Aorta (tissue), 5 donors: ENCODE measurements around the gene PGA5. TPM values are rescaled to one million over a fixed set of nuclear protein-coding genes. Genes with fewer than 3 reads are reported as not detected.

Experiments
- ATAC-seq: fragments of 200-7000 bp; cut with Tn5 transposase; one replicate; pipeline ENCODE4 v1.9.1; 2022; ENCODE audit warnings: moderate library complexity; ENCODE audit not compliant: low FRiP score
- DNase-seq, 2 donors: peaks; one replicate each; pipeline ENCODE4 v3.0.0-alpha.2; 2020
- H3K27ac ChIP-seq, 2 donors: one replicate each; pipeline ENCODE4 v1.5.1; 2013; ENCODE audit warnings: low read length in 2 of 2, mild to moderate bottlenecking in 2 of 2, moderate library complexity in 2 of 2, control low read depth in 1 of 2, inconsistent platforms in 1 of 2, low read depth in 1 of 2
- H3K27me3 ChIP-seq, 2 donors: one replicate each; pipeline ENCODE4 v1.6.1; 2013; ENCODE audit warnings: control low read depth in 1 of 2, low read length in 1 of 2, mild to moderate bottlenecking in 1 of 2, moderate library complexity in 1 of 2; ENCODE audit not compliant: insufficient read depth in 2 of 2, control insufficient read depth in 1 of 2
- H3K36me3 ChIP-seq, 2 donors: one replicate each; pipeline ENCODE4 v1.6.1; 2013; ENCODE audit warnings: control low read depth in 1 of 2, low read length in 1 of 2, mild to moderate bottlenecking in 1 of 2; ENCODE audit not compliant: insufficient read depth in 2 of 2, control insufficient read depth in 1 of 2
- H3K4me1 ChIP-seq, 2 donors: one replicate each; pipeline ENCODE4 v1.6.1; 2013; ENCODE audit warnings: low read length in 2 of 2, control low read depth in 1 of 2, mild to moderate bottlenecking in 1 of 2, moderate library complexity in 1 of 2; ENCODE audit not compliant: insufficient read depth in 2 of 2, control insufficient read depth in 1 of 2
- H3K4me3 ChIP-seq, 2 donors: one replicate each; pipeline ENCODE4 v1.5.1; 2013; ENCODE audit warnings: low read length in 2 of 2, control low read depth in 1 of 2, mild to moderate bottlenecking in 1 of 2
- H3K9me3 ChIP-seq: one replicate; pipeline ENCODE4 v1.6.1; 2013; ENCODE audit warnings: mild to moderate bottlenecking, low read length; ENCODE audit not compliant: control insufficient read depth
- WGBS, 2 donors: extraction: QIAGEN DNeasy Blood & Tissue Kit; methylation state at CpG; one replicate each; pipeline ENCODE4 v1.1.7; 2013; 5-methylcytosine and 5-hydroxymethylcytosine counted together
- intact Hi-C, 2 donors: fragments of 100-400 bp; cut with DNase I; formaldehyde crosslinking; loops; one replicate each; pipeline versions ENCODE4 v1.14.2 to v1.15.0; 2022
- polyA plus RNA-seq, 2 donors: library from polyadenylated mRNA; stranded (reverse); fragments of 200-250 nt; gene quantifications; one replicate each; pipeline ENCODE4 v1.2.3, GENCODE V29; 2013
- total RNA-seq, 2 donors: library from RNA; stranded (reverse); fragmentation: NEBNext Ultra II Directional; extraction: Animal tissue kit (Norgen Biotek cat#: 25700); gene quantifications; one replicate each; pipeline ENCODE4 v1.2.1, GENCODE V29; 2021
- donor health status: healthy with polysubstance abuse.
- donor health status: Bipolar disorder and iron deficiency.
- donor health status: DM: no; HTN: no; CAD: no.
- donor health status: DM: no; HTN: no; CAD: no.
- donor health status: DM: yes; HTN: yes; CAD: no.

The PGA5 gene
- total and polyA plus RNA-seq, 4 donors = 0.10 to 1.0 TPM; not detected in 2

- DNase-seq = no peak
- WGBS, 2 donors = 90% methylated on average over 12 of the region's 12 CpGs
- Histone ChIP-seq H3K9me3 (no peaks in the 10 kb centered on the region), H3K27ac (no peak overlapping the region), H3K4me3 (no peak overlapping the region), H3K4me1 (no peaks in the 10 kb centered on the region), H3K27me3 (no peaks in the 10 kb centered on the region), H3K36me3 (no peaks in the 10 kb centered on the region)
- intact Hi-C loops = no loop called here
- no peak for ATAC-seq
These were observed 39.1 kb downstream of the PGA5 start for GRCh38 chr11:61279934-61280659.

DNA sequence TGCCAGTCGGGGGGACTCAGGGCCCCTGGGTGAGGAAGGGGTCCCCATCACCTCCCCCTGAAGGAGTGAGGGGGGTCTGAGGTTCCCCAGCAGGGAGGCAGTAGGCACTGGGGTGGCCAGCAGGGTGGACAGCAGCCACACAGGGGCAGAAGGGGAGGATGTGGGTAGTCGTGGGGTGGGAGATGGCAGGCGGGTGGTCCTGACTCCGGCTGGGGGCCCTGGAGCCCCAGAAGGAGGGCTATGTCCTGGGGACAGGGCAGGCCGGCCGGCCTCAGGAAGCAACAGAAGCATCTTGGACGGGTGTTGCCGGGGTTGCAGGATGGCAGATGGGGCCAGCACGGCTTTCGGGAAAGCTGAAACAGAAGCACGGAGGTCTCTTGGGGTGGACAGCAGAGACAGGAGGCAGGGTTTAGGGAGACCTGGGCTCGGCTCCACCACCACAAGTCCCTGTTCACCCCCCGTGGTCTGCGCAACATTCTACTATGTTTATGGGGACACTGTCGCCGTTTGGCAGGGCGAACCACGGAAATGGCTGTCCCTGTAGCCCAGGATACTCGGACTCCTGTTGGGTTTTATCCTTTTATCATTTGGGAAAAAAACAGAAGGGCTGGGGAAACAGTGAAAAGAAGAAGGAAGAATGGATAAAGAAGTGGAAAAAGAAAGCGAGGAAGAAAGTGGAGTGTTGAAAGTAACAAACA lies 40.1 kb downstream of the PGA5 start:
- Histone ChIP-seq H3K4me1 (no peaks in the 10 kb centered on the region), H3K36me3 (no peaks in the 10 kb centered on the region), H3K4me3 (no peak overlapping the region), H3K27ac (no peak overlapping the region), H3K9me3 (no peaks in the 10 kb centered on the region), H3K27me3 (no peaks in the 10 kb centered on the region)
- DNase-seq (no peak), ATAC-seq (peak; percentile 5)
- intact Hi-C loops = no loop called here
- 91% methylated on average over 20 of the region's 20 CpGs for WGBS, 2 donors

GRCh38 chr11:61281581-61282250 lies 40.7 kb downstream of the PGA5 start:
- Histone ChIP-seq H3K36me3 (no peaks in the 10 kb centered on the region), H3K4me3 (no peak overlapping the region), H3K27me3 (no peaks in the 10 kb centered on the region), H3K27ac (no peak overlapping the region), H3K9me3 (no peaks in the 10 kb centered on the region), H3K4me1 (no peaks in the 10 kb centered on the region)
- peak; percentile 55 for ATAC-seq
- peak in 1 of 2 donors; percentile 84 for DNase-seq
- intact Hi-C loops = no loop called here
- WGBS, 2 donors = 45% methylated on average over 30 to 35 of the region's 35 CpGs

DNA sequence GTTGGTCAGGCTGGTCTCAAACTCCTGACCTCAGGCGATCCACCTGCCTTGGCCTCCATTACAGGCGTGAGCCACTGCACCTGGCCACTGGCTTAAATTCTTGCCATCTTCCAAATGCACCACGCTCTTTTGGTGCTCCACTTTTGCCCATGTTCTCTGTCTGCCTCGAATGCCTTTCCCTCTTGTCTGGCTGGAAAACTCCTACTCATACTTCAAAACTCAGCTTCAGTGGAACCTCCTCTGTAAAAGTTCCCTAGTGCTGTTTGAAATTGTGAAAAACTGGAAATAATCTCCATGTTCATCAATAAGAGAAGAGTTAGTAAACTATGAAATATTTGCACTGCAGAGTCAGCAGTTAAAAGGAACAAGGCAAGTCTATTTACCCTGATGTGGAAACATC lies 42.6 kb downstream of the PGA5 start:
- no peak for DNase-seq
- ATAC-seq = no peak
- no peaks in the 10 kb centered on the region for H3K9me3 ChIP-seq
- WGBS, 2 donors = 91 to 97% methylated on average over 4 of the region's 4 CpGs
- intact Hi-C loops = no loop called here
- no peaks in the 10 kb centered on the region for H3K4me1 ChIP-seq
- no peak overlapping the region for H3K27ac ChIP-seq
- no peaks in the 10 kb centered on the region for H3K36me3 ChIP-seq
- H3K4me3 ChIP-seq = no peak overlapping the region
- H3K27me3 ChIP-seq = no peaks in the 10 kb centered on the region

DNA sequence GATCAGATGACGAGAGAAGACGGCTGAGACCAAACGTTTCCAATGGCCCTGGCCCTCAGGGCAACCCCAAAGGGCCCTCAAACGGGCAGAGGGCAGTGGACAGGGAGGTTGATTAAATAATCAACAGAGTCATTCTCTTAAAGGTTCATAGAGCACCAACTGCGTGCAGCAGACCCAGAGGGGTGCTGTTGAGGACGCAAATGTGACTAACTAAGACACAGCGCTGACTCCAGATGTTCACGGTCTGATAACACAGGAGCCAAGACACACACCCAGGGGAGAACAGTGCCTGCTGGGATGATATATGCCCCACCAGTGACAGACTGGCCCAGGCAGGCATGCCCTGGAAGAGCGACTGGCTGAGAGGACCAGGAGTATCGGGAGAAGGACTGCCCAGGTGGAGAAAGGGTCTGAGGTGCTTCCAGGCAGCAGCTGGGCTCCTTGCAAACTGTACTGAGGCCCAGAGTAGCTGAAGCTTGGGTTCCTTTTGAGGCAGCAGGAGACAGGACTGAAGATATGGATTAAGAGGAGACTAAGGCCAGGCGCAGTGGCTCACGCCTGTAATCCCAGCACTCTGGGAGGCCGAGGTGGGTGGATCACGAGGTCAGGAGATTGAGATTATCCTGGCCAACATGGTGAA lies 46.5 kb downstream of the PGA5 start:
- H3K4me3 ChIP-seq = no peak overlapping the region
- no peaks in the 10 kb centered on the region for H3K4me1 ChIP-seq
- DNase-seq (no peak), ATAC-seq (no peak)
- intact Hi-C loops = no loop called here
- 86 to 89% methylated on average over 14 of the region's 14 CpGs for WGBS, 2 donors
- H3K27ac ChIP-seq = no peak overlapping the region
- H3K27me3 ChIP-seq = no peaks in the 10 kb centered on the region
- H3K36me3 ChIP-seq = no peaks in the 10 kb centered on the region
- no peaks in the 10 kb centered on the region for H3K9me3 ChIP-seq

GRCh38 chr11:61290905-61291690 lies 50.1 kb downstream of the PGA5 start:
- Histone ChIP-seq H3K4me1 (no peaks in the 10 kb centered on the region), H3K4me3 (no peak overlapping the region), H3K27ac (no peak overlapping the region), H3K27me3 (no peaks in the 10 kb centered on the region), H3K36me3 (no peaks in the 10 kb centered on the region), H3K9me3 (no peaks in the 10 kb centered on the region)
- intact Hi-C loops = no loop called here
- ATAC-seq (no peak), DNase-seq (no peak)
- 88 to 89% methylated on average over 12 of the region's 12 CpGs for WGBS, 2 donors

- no peak overlapping the region for H3K27ac ChIP-seq
- DNase-seq (no peak), ATAC-seq (no peak)
- 92% methylated on average over 2 of the region's 2 CpGs for WGBS, 2 donors
- H3K27me3 ChIP-seq = no peaks in the 10 kb centered on the region
- no peak overlapping the region for H3K4me3 ChIP-seq
- no peaks in the 10 kb centered on the region for H3K36me3 ChIP-seq
- H3K9me3 ChIP-seq = no peaks in the 10 kb centered on the region
- intact Hi-C loops = no loop called here
- no peaks in the 10 kb centered on the region for H3K4me1 ChIP-seq
These were observed 51.4 kb downstream of the PGA5 start for GRCh38 chr11:61292356-61292755.
